Measurements from ENCODE around the gene NPIPB2. TPM values are rescaled to one million over a fixed set of nuclear protein-coding genes. Genes with fewer than 3 reads are reported as not detected.
A peak's percentile ranks its signal among the peaks of the same experiment; 100 is the strongest.

Gene NPIPB2
- polyA plus RNA-seq, 2 of the 4 experiments (the other 2 are of a cell fraction), result 2.7 to 6.6 TPM

DNA sequence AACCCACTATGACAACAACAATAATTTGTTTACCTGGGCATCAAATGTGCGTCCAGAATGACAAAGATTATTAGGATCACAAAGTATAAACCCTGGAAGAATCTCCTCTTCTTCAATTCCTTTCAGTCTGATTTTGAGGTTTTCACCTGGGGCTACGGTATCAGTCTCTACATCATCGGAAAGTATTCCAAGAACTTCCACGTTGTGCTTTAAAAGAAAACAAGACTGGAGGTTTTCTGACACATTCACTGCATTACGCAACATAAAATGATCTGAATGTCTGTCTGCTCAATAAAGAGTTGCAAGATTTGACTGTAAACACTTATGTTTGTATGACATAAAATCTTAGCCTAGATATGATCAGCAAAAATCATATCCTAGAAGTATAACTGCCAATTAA is 64.5 kb downstream of the NPIPB2 start:
- TF ChIP-seq CEBPB (IDR thresholded peaks at IDR 0.05) (peak; percentile 40 to 55; a peak in 2 of 4 replicates), GATA3 (IDR thresholded peaks at IDR 0.05; ENCODE audit: borderline replicate concordance) (no peak)
- Histone ChIP-seq H3K27ac (no peak overlapping the region), H3K9me3 (no peaks in the 10 kb centered on the region), H3K4me3 (no peak overlapping the region), H3K4me1 (no peaks in the 10 kb centered on the region), H3K4me2 (no peak overlapping the region)
- ATAC-seq (no peak), FAIRE-seq (no peak), DNase-seq (ENCODE audit: low read depth in 1 of 2, low spot score in 1 of 2) (no peak)
- 86% methylated on average over 5 of the region's 5 CpGs for WGBS (ENCODE audit: missing lambda C conversion rate)
- ChIA-PET CTCF (interaction anchor here (1.6 kb wide), 1 partner anchor 25 kb away, joined by 3 read pairs; no protein-coding TSS in a partner anchor), POLR2A (no interaction called here)

Small RNAs within 50 kb of the gene (small RNA-seq; reads per million reads assigned to genes)
- gene AC007216.5 (0 reads per million in 6 experiments), gene COX6CP1 (0 to 0.77 (median 0) reads per million in 6 experiments), gene UBL5P4 (0 reads per million in 6 experiments)

Other genes starting within 250 kb of the NPIPB2 start
- gene TXNDC11, start 199.2 kb downstream of the NPIPB2 start, polyA plus RNA-seq (2011; rRNA removed), result 42.4 and 45.1 TPM in 2 replicates
- gene TXNDC11, start 199.2 kb downstream of the NPIPB2 start, polyA plus RNA-seq (2017; fragmentation: RNase III; extraction: RNeasy Plus Mini Kit Qiagen cat#74134 plus additional on column Dnase treatment), result 22.7 to 26.3 TPM (median 24.1 TPM) in 3 replicates
- 41.5 and 55.1 TPM in 2 replicates for gene ZC3H7A, start 144.8 kb downstream of the NPIPB2 start, polyA plus RNA-seq (2011; rRNA removed)
- gene ZC3H7A, start 144.8 kb downstream of the NPIPB2 start, polyA plus RNA-seq (2017; fragmentation: RNase III; extraction: RNeasy Plus Mini Kit Qiagen cat#74134 plus additional on column Dnase treatment), result 33.8 to 39.1 TPM (median 36.8 TPM) in 3 replicates
- 211 and 330 TPM in 2 replicates for gene RSL1D1, start 90.5 kb downstream of the NPIPB2 start, polyA plus RNA-seq (2011; rRNA removed)
- gene RSL1D1, start 90.5 kb downstream of the NPIPB2 start, polyA plus RNA-seq (2017; fragmentation: RNase III; extraction: RNeasy Plus Mini Kit Qiagen cat#74134 plus additional on column Dnase treatment), result 205 to 251 TPM (median 209 TPM) in 3 replicates
- gene GSPT1, start 26.1 kb downstream of the NPIPB2 start, polyA plus RNA-seq (2011; rRNA removed), result 174 and 215 TPM in 2 replicates
- gene GSPT1, start 26.1 kb downstream of the NPIPB2 start, polyA plus RNA-seq (2017; fragmentation: RNase III; extraction: RNeasy Plus Mini Kit Qiagen cat#74134 plus additional on column Dnase treatment), result 163 to 169 TPM (median 167 TPM) in 3 replicates
- not detected in 2 replicates for gene TNFRSF17, start 23.2 kb upstream of the NPIPB2 start, polyA plus RNA-seq (2011; rRNA removed)
- not detected in 3 replicates for gene TNFRSF17, start 23.2 kb upstream of the NPIPB2 start, polyA plus RNA-seq (2017; fragmentation: RNase III; extraction: RNeasy Plus Mini Kit Qiagen cat#74134 plus additional on column Dnase treatment)
- gene SNX29, start 34.7 kb upstream of the NPIPB2 start, polyA plus RNA-seq (2011; rRNA removed), result 4.3 and 4.6 TPM in 2 replicates
- gene SNX29, start 34.7 kb upstream of the NPIPB2 start, polyA plus RNA-seq (2017; fragmentation: RNase III; extraction: RNeasy Plus Mini Kit Qiagen cat#74134 plus additional on column Dnase treatment), result 2.4 to 2.8 TPM (median 2.5 TPM) in 3 replicates